Esophagus muscularis mucosa (tissue), 4 donors: ENCODE results near the gene HIGD1A.

Experiments
- EP300 ChIP-seq: sonication (generic); formaldehyde crosslinking; IDR thresholded peaks from one replicate; pipeline ENCODE4 v1.6.1; 2017; ENCODE audit warnings: antibody characterized with exemption
- POLR2A ChIP-seq: fragments of 450-650 bp; IDR thresholded peaks from one replicate; pipeline ENCODE4 v1.6.1; 2017; ENCODE audit warnings: antibody characterized with exemption, moderate library complexity, mild to moderate bottlenecking, low read depth
- POLR2AphosphoS5 ChIP-seq, 2 donors: sonication (generic); formaldehyde crosslinking; IDR thresholded peaks; one replicate each; pipeline ENCODE4 v1.6.1; 2017; ENCODE audit warnings: antibody characterized with exemption in 2 of 2
- TF ChIP-seq, protein P1 (sequence below), 3 experiments: fragments of 200-600 bp in 2 of 3; fragments of 450-650 bp in 1 of 3; sonication (generic) in 2 of 3; IDR thresholded peaks; one replicate each; pipeline ENCODE4 v1.5.1; 2017 to 2019; ENCODE audit warnings: antibody characterized with exemption in 3 of 3, mild to moderate bottlenecking in 2 of 3, moderate library complexity in 1 of 3

GRCh38 chr3:42749025-42749752 lies 55.1 kb downstream of the HIGD1A start:
- TF ChIP-seq, protein P1, sequence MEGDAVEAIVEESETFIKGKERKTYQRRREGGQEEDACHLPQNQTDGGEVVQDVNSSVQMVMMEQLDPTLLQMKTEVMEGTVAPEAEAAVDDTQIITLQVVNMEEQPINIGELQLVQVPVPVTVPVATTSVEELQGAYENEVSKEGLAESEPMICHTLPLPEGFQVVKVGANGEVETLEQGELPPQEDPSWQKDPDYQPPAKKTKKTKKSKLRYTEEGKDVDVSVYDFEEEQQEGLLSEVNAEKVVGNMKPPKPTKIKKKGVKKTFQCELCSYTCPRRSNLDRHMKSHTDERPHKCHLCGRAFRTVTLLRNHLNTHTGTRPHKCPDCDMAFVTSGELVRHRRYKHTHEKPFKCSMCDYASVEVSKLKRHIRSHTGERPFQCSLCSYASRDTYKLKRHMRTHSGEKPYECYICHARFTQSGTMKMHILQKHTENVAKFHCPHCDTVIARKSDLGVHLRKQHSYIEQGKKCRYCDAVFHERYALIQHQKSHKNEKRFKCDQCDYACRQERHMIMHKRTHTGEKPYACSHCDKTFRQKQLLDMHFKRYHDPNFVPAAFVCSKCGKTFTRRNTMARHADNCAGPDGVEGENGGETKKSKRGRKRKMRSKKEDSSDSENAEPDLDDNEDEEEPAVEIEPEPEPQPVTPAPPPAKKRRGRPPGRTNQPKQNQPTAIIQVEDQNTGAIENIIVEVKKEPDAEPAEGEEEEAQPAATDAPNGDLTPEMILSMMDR (IDR thresholded peaks at IDR 0.05) = no peak
- no peak for TF ChIP-seq POLR2AphosphoS5 (IDR thresholded peaks at IDR 0.05)
- no peak for TF ChIP-seq POLR2A
- no peak for TF ChIP-seq EP300
